OCI-LY7 (cell line): ENCODE data around the gene SEMA3C. TPM values are rescaled to one million over a fixed set of nuclear protein-coding genes. Genes with fewer than 3 reads are reported as not detected.

ENCODE experiments used
- BruUV-seq: library from RNA; stranded (reverse); fragments of 400-500 nt; replicated peaks from 2 replicates; lab custom pipeline; 2021; lab: Mats Ljungman, UMichigan
- CTCF ChIA-PET: fragments of 300-600 bp; sonication (Branson Sonifier 250); formaldehyde crosslinking; loops from one replicate; lab custom pipeline; 2022; ENCODE audit warnings: antibody characterized with exemption; ENCODE audit not compliant: unreplicated experiment; lab: Charles Lee
- POLR2A ChIA-PET: fragments of 300-600 bp; sonication (Branson Sonifier 250); formaldehyde crosslinking; loops from one replicate; lab custom pipeline; 2022; ENCODE audit warnings: antibody characterized with exemption; lab: Charles Lee
- DNase-seq: peaks from one replicate; pipeline ENCODE4 v3.0.0-alpha.2; 2015; ENCODE audit warnings: low spot score
- H2AFZ ChIP-seq: fragments of 200-600 bp; sonication (generic), shearing (Covaris generic); 2 replicates; pipeline ENCODE4 v1.6.1; 2014; ENCODE audit warnings: mild to moderate bottlenecking, antibody characterized with exemption, low read length, moderate library complexity
- H3K27ac ChIP-seq: fragments of 200-600 bp; sonication (generic); 2 replicates; pipeline ENCODE4 v1.5.1; 2014; ENCODE audit warnings: mixed run types, low read depth, mild to moderate bottlenecking, moderate library complexity, low read length, inconsistent platforms; ENCODE audit not compliant: poor library complexity, severe bottlenecking
- H3K36me3 ChIP-seq: fragments of 200-600 bp; sonication (generic); 2 replicates; pipeline ENCODE4 v1.6.1; 2014; ENCODE audit warnings: mild to moderate bottlenecking, antibody characterized with exemption, low read length, moderate library complexity, mixed read lengths; ENCODE audit not compliant: insufficient read depth
- H3K4me1 ChIP-seq: fragments of 200-600 bp; sonication (generic); 2 replicates; pipeline ENCODE4 v1.5.1; 2014; ENCODE audit warnings: mild to moderate bottlenecking, low read length; ENCODE audit not compliant: insufficient read depth, poor library complexity, severe bottlenecking
- H3K4me2 ChIP-seq: fragments of 200-600 bp; sonication (generic); 2 replicates; pipeline ENCODE4 v1.6.1; 2014; ENCODE audit warnings: mild to moderate bottlenecking, low read length
- H3K4me3 ChIP-seq: fragments of 200-600 bp; sonication (generic); 2 replicates; pipeline ENCODE4 v1.5.1; 2014; ENCODE audit warnings: mild to moderate bottlenecking, low read depth, low read length; ENCODE audit not compliant: poor library complexity, severe bottlenecking
- H3K79me2 ChIP-seq: fragments of 200-600 bp; sonication (generic); 2 replicates; pipeline ENCODE4 v1.6.1; 2016; ENCODE audit warnings: low read depth, mild to moderate bottlenecking, low read length, moderate library complexity, mixed read lengths; ENCODE audit not compliant: insufficient read depth
- H3K9me2 ChIP-seq: fragments of 200-600 bp; sonication (generic); 2 replicates; pipeline ENCODE4 v1.6.1; 2016; ENCODE audit warnings: mild to moderate bottlenecking, low read length, mixed read lengths; ENCODE audit not compliant: insufficient read depth
- H3K9me3 ChIP-seq: fragments of 200-600 bp; sonication (generic); 2 replicates; pipeline ENCODE4 v1.6.1; 2014; ENCODE audit warnings: mild to moderate bottlenecking, mixed run types, low read length, mixed read lengths
- H4K20me1 ChIP-seq: fragments of 200-600 bp; sonication (generic); 2 replicates; pipeline ENCODE4 v1.6.1; 2014; ENCODE audit warnings: mild to moderate bottlenecking, antibody characterized with exemption, low read length, moderate library complexity, mixed read lengths; ENCODE audit not compliant: insufficient read depth
- EZH2phosphoT487 ChIP-seq: fragments of 200-600 bp; sonication (generic); IDR thresholded peaks from 2 replicates; pipeline ENCODE4 v1.6.1; 2018; ENCODE audit warnings: low read depth, borderline replicate concordance, mild to moderate bottlenecking, mixed run types, antibody characterized with exemption, low read length, moderate library complexity, mixed read lengths
- intact Hi-C: fragments of 100-400 bp; cut with micrococcal nuclease; formaldehyde crosslinking; loops from one replicate; pipeline ENCODE4 v1.10.0; 2022; ENCODE audit not compliant: unreplicated experiment
- total RNA-seq, 2 experiments: library from RNA; depleted of rRNA in 1 of 2; stranded (reverse); fragments of >200 nt in 1 of 2; shearing (Covaris generic) in 1 of 2; gene quantifications; 2 replicates each; pipeline ENCODE4 v1.2.3, GENCODE V29; 2014 to 2022
- TF ChIP-seq, protein P1 (sequence below): fragments of 200-600 bp; sonication (generic); conservative IDR thresholded peaks from 2 replicates; pipeline ENCODE4 v1.5.1; 2014; ENCODE audit warnings: mild to moderate bottlenecking, antibody characterized with exemption, low read length, moderate library complexity, mixed read lengths

Gene SEMA3C
- total RNA-seq, 2 experiments from 2014 or later = not detected

DNA sequence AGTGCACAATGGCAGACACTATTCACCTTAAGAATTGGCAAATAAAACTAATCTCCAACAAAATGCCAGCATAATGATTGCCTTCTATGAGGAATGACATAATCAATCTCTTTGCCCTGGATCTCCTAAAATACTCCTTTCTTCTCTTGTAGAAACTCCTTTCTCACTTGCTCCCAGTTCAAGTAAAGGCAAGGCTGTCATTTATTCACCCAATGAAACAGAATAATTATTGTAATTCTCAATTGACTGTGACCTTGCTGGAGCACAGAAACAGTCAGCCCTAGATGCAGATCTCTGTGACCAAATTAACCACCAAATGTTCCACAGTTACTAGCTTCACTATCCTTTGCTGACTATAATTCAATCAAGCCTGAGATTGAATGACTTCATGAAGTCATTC, 99.3 kb downstream of the SEMA3C start:
- POLR2A ChIA-PET = interaction anchor here (0.5 to 0.7 kb wide), 3 partner anchors 66 to 1870 kb away, joined by 3 to 6 read pairs (median 3); no protein-coding TSS in a partner anchor
- no peak overlapping the region for H3K4me2 ChIP-seq
- H3K27ac ChIP-seq = no peak overlapping the region
- intact Hi-C loops = no loop called here
- no peaks in the 10 kb centered on the region for H4K20me1 ChIP-seq
- no TSS peak for BruUV-seq
- H3K9me3 ChIP-seq = no peaks in the 10 kb centered on the region
- no peak for TF ChIP-seq EZH2phosphoT487
- TF ChIP-seq, protein P1, sequence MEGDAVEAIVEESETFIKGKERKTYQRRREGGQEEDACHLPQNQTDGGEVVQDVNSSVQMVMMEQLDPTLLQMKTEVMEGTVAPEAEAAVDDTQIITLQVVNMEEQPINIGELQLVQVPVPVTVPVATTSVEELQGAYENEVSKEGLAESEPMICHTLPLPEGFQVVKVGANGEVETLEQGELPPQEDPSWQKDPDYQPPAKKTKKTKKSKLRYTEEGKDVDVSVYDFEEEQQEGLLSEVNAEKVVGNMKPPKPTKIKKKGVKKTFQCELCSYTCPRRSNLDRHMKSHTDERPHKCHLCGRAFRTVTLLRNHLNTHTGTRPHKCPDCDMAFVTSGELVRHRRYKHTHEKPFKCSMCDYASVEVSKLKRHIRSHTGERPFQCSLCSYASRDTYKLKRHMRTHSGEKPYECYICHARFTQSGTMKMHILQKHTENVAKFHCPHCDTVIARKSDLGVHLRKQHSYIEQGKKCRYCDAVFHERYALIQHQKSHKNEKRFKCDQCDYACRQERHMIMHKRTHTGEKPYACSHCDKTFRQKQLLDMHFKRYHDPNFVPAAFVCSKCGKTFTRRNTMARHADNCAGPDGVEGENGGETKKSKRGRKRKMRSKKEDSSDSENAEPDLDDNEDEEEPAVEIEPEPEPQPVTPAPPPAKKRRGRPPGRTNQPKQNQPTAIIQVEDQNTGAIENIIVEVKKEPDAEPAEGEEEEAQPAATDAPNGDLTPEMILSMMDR = no peak
- no peaks in the 10 kb centered on the region for H3K4me1 ChIP-seq
- H3K4me3 ChIP-seq = no peak overlapping the region
- DNase-seq = no peak
- H3K79me2 ChIP-seq = no peaks in the 10 kb centered on the region
- H3K36me3 ChIP-seq = no peaks in the 10 kb centered on the region
- CTCF ChIA-PET = no interaction called here
- H2AFZ ChIP-seq = no peak overlapping the region
- H3K9me2 ChIP-seq = no peaks in the 10 kb centered on the region

GRCh38 chr7:80818181-80818580, 100.7 kb downstream of the SEMA3C start:
- Histone ChIP-seq H3K4me1 (no peaks in the 10 kb centered on the region), H3K4me2 (no peak overlapping the region), H4K20me1 (no peaks in the 10 kb centered on the region), H3K36me3 (no peaks in the 10 kb centered on the region), H3K4me3 (no peak overlapping the region), H3K27ac (no peak overlapping the region), H3K9me2 (no peaks in the 10 kb centered on the region), H3K9me3 (no peaks in the 10 kb centered on the region), H2AFZ (no peak overlapping the region), H3K79me2 (no peaks in the 10 kb centered on the region)
- BruUV-seq = no TSS peak
- CTCF ChIA-PET = no interaction called here
- POLR2A ChIA-PET = no interaction called here
- TF ChIP-seq, protein P1 = no peak
- TF ChIP-seq EZH2phosphoT487 = no peak
- intact Hi-C loops = no loop called here
- no peak for DNase-seq

DNA sequence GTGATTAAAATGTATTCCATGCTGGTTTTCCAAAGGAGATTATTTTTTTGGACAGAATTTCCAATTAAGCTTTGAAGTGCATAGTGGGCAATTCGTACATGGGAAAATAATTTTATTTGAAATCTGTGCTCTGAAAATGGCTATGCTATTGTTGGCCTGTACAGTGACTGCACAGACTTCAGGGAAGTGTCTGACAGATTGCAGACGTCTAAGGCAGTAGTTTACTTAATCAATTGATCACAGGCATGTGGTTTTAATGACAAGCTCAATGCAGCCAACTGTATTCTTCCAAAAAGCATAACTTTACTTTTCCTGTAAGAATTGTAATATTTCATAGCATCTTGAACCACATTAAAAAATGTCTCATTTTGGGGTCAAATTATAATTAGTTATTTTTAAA, 102.0 kb downstream of the SEMA3C start:
- H3K9me3 ChIP-seq = no peaks in the 10 kb centered on the region
- H3K4me3 ChIP-seq = no peak overlapping the region
- H2AFZ ChIP-seq = no peak overlapping the region
- no peak overlapping the region for H3K4me2 ChIP-seq
- no peaks in the 10 kb centered on the region for H3K4me1 ChIP-seq
- H3K36me3 ChIP-seq = no peaks in the 10 kb centered on the region
- no peak for DNase-seq
- no peak overlapping the region for H3K27ac ChIP-seq
- intact Hi-C loops = no loop called here
- H3K9me2 ChIP-seq = no peaks in the 10 kb centered on the region
- H4K20me1 ChIP-seq = no peaks in the 10 kb centered on the region
- no TSS peak for BruUV-seq
- TF ChIP-seq, protein P1 = no peak
- TF ChIP-seq EZH2phosphoT487 = no peak
- no peaks in the 10 kb centered on the region for H3K79me2 ChIP-seq
- ChIA-PET POLR2A (no interaction called here), CTCF (no interaction called here)
